ENCODE results near the gene DGKH.

DGKH gene

DNA sequence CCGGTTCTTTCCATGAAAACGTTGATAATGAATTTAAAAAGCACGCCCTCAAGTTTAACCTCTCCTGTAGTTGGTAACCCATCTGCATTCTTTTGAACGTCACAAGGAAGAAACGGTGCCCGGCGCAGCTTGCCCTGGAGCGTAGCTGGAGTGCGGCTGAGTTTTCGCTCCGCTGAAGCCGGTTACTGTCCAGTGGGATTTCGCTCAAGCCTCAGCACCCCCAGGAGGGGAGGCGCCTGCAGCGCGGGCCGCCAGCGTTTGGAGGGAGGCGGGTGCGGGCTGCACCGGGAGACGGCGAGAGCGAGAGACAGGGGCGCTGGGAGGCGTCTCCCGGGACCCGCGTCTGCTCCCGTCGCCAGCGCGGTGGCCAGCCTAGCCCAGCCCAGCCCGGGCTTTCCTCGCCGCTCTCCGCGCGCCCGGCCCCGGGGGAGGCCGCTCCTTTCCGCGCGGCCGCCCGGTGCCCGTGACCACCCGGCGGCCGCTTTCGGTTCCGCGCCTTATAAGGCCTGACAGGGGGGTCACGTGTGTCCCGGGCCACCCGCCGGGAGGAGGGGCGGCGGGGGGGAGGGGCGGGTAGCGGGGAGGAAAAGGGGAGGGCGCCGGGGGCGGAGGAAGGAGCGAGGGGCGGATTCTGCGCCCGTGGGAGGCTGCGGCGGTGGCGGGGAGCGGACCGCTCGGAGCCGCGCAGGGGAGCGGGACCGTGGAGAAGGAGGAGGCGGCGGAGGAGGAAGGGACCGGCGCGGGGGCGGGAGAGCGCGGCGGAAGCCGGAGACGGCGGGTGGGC lies 8.3 kb upstream of the DGKH start:
- peak overlapping the region; percentile 90 for H3K4me3 ChIP-seq (replicated peaks; ENCODE audit: low read depth, low read length)
- TF ChIP-seq, protein P1, sequence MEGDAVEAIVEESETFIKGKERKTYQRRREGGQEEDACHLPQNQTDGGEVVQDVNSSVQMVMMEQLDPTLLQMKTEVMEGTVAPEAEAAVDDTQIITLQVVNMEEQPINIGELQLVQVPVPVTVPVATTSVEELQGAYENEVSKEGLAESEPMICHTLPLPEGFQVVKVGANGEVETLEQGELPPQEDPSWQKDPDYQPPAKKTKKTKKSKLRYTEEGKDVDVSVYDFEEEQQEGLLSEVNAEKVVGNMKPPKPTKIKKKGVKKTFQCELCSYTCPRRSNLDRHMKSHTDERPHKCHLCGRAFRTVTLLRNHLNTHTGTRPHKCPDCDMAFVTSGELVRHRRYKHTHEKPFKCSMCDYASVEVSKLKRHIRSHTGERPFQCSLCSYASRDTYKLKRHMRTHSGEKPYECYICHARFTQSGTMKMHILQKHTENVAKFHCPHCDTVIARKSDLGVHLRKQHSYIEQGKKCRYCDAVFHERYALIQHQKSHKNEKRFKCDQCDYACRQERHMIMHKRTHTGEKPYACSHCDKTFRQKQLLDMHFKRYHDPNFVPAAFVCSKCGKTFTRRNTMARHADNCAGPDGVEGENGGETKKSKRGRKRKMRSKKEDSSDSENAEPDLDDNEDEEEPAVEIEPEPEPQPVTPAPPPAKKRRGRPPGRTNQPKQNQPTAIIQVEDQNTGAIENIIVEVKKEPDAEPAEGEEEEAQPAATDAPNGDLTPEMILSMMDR (IDR thresholded peaks at IDR 0.05; ENCODE audit: low read depth, low read length, missing control alignments): no peak
- no peak for DNase-seq (ENCODE audit: extremely low read depth, low read depth)

DNA sequence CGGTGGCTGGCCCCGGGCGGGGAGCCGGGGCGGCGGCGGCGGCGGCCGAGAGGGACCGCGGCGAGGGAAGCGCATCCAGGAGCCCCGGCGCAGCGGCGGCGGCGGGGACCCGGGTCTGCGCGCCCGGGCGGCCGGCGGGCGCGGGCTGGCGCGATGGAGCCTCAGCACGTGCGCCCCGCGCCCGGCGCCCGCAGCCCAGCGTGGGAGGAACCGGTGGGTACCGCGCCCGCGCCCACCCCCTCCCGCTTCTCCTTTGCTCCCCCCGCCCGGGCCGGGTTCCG lies 7.8 kb upstream of the DGKH start:
- TF ChIP-seq, protein P1 (IDR thresholded peaks at IDR 0.05; ENCODE audit: low read depth, low read length, missing control alignments): no peak
- DNase-seq (ENCODE audit: extremely low read depth, low read depth): no peak
- H3K4me3 ChIP-seq (replicated peaks; ENCODE audit: low read depth, low read length): peak overlapping the region; percentile 90

DNA sequence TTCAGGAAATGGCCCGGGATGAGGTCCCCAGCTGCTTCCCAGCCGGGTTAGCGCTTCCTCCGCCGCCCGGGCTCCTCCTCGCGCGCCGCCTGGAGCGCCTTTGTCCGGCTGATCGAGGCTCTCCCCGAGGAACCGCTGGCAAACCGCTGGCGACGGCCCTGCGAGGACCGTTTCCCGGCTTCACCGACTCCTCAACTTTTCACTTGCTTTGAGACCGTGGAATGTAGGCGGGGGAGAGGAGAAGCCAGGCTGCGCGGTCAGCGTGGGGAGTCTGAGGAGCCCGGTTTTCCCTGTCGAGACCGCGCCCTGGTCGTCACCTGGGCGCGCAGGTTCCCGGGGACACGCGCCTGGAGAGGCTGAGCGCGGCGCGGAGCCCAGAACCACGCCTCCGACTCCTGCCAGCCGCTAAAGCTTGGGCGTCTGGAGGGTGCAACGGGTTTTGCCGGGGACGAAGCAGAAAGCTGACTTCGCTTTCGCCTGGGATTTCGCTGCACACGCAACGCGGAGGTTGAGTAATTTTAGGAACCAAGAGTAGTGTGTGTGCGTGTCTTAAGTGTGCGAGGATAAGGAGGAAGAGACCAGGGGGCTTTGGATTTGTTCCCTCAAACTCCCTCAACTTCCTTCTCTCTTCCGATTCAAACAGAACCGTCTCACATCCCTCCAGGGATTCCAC lies 7.3 kb upstream of the DGKH start:
- peak overlapping the region; percentile 90 for H3K4me3 ChIP-seq (replicated peaks; ENCODE audit: low read depth, low read length)
- TF ChIP-seq, protein P1 (IDR thresholded peaks at IDR 0.05; ENCODE audit: low read depth, low read length, missing control alignments): no peak
- DNase-seq (ENCODE audit: extremely low read depth, low read depth): no peak

DNA sequence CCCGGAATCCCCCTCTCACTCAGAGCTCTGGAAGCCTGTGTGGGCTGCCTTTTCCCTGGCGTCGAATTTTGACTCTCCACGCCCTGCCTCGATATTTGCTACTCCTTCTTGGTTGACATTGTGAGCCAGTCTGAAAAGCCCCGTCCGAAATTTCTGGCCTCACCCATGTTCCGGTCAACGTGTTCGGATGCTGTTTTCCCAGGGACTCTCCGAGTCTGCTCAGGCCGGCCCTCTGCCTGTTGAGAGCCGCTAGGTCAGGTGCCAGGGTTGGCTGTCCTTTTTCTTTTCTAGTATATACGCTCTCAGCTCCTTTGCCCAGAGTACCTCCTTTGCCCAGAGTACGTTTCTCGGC lies 6.8 kb upstream of the DGKH start:
- DNase-seq (ENCODE audit: extremely low read depth, low read depth): no peak
- TF ChIP-seq, protein P1 (IDR thresholded peaks at IDR 0.05; ENCODE audit: low read depth, low read length, missing control alignments): peak; percentile 53
- H3K4me3 ChIP-seq (replicated peaks; ENCODE audit: low read depth, low read length): peak overlapping the region; percentile 90

DNA sequence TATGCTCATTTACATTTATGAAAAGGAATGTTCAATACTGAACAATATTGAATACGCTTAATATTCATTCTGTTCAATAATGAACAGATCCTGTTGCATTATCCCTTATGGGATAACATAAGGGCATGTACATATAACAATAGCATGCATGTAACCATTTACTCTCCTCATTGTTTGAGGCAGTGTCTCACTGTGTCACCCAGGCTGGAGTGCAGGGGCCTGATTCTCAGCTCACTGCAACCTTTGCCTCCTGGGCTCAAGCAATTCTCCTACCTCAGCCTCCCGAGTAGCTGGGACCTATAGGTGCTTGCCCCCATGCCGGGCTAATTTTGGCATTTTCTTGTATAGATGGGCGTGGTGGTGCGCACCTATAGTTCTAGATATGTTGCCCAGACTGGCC lies 4.8 kb upstream of the DGKH start:
- TF ChIP-seq, protein P1 (IDR thresholded peaks at IDR 0.05; ENCODE audit: low read depth, low read length, missing control alignments): no peak
- no peak overlapping the region for H3K4me3 ChIP-seq (replicated peaks; ENCODE audit: low read depth, low read length)
- DNase-seq (ENCODE audit: extremely low read depth, low read depth): no peak

DNA sequence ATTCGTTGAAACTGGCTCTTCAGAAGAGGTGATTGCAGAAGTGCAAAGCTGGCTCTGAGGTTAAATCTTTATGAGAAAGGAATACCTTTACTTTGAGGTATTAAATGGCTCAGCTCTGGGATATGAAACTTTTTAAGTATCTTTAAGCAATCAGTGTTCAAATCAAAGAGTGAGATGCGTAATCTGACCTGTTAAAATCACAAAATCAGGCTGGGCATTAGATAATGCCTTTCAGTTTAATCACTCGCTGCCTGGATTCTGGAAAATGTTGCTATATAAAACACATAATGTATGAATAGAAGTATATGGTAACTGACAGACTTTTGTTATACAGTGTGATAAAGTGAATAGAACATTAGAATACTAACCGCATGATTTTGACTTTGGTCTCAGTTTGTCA lies 2.0 kb upstream of the DGKH start:
- DNase-seq (ENCODE audit: extremely low read depth, low read depth): no peak
- TF ChIP-seq, protein P1 (IDR thresholded peaks at IDR 0.05; ENCODE audit: low read depth, low read length, missing control alignments): no peak
- peak overlapping the region; percentile 78; the same call in 1 of the 2 replicates for H3K4me3 ChIP-seq (replicated peaks; ENCODE audit: low read depth, low read length)
